ENCODE results near the gene FAM53A. TPM values are rescaled to one million over a fixed set of nuclear protein-coding genes. Genes with fewer than 3 reads are reported as not detected.

The FAM53A gene
- total RNA-seq, 2 experiments from 2014 or later = 1.4 to 1.8 TPM

GRCh38 chr4:1629699-1630083 is 54.4 kb downstream of the FAM53A start:
- no peaks in the 10 kb centered on the region for H3K79me2 ChIP-seq (ENCODE audit: insufficient read depth, low read depth, low read length)
- H3K27ac ChIP-seq (ENCODE audit: low read depth, low read length, poor library complexity, severe bottlenecking) = no peak overlapping the region
- H3K9me3 ChIP-seq (ENCODE audit: low read length) = no peaks in the 10 kb centered on the region
- H3K4me3 ChIP-seq (ENCODE audit: low read depth, low read length, poor library complexity, severe bottlenecking) = no peak overlapping the region
- no peaks in the 10 kb centered on the region for H3K4me1 ChIP-seq (ENCODE audit: insufficient read depth, low read length, poor library complexity, severe bottlenecking)
- H3K4me2 ChIP-seq (ENCODE audit: low read length) = no peak overlapping the region
- H3K36me3 ChIP-seq (ENCODE audit: insufficient read depth, low read length) = no peaks in the 10 kb centered on the region
- no peaks in the 10 kb centered on the region for H4K20me1 ChIP-seq (ENCODE audit: insufficient read depth, low read length)
- POLR2A ChIA-PET = interaction anchor here (0.6 kb wide), 1 partner anchor 183 kb away, joined by 3 read pairs; no protein-coding TSS in a partner anchor
- TF ChIP-seq EZH2phosphoT487 (IDR thresholded peaks at IDR 0.05; ENCODE audit: borderline replicate concordance, low read depth, low read length) (no peak), CTCF (conservative IDR thresholded peaks at IDR 0.05; ENCODE audit: low read length) (no peak)
- intact Hi-C loops (cut with micrococcal nuclease; ENCODE audit: unreplicated experiment) = loop anchor here (5.0 kb wide), 1 partner anchor 272 kb away; no protein-coding TSS in a partner anchor
- BruUV-seq (replicated peaks) = no TSS peak
- DNase-seq (ENCODE audit: low spot score) = no peak
- H3K9me2 ChIP-seq (ENCODE audit: insufficient read depth, low read length) = no peaks in the 10 kb centered on the region
- no peak overlapping the region for H2AFZ ChIP-seq (ENCODE audit: low read length)
- CTCF ChIA-PET (ENCODE audit: unreplicated experiment) = no interaction called here

DNA sequence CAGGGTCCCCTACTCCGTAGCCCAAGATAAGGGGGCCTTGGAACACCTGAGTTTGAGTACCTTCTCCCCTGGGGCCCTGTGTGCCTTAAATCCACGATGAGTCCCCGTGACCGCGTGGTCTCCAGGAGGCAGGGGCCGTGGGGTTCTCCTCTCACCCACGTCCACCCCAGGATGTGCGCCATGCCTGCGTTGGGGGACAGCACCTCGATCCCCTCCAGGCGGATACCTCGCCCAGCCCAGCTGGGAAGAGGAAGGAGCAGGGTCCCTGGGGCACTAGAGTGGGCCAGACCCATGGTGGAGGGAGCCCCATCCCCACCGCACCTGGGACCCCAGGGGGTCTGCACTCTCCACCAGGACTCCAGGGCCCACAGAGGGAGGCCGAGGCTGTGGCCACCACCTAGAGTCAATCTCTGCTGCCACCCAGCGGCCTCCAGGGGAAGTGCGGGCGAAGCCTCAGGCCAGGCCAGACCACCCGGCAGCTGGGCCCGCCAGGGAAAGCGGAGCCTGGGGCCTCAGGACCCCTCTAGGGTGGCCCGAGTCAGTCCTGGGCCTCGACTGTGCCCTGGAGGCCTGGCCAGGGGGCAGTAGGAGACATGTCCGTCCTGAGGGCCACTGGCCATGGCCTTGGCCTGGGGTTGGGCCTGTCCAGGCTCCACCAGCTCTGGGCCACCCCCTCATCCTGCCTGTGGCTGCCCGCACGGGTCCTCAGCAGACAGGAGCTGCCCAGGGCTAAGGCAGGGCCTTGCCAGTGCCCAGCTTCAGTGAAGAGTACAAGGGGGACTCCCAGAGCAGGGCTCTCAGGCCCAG is 55.0 kb downstream of the FAM53A start:
- ChIA-PET CTCF (ENCODE audit: unreplicated experiment) (no interaction called here), POLR2A (interaction anchor here (0.5 kb wide), 1 partner anchor 278 kb away, joined by 4 read pairs; no protein-coding TSS in a partner anchor)
- Histone ChIP-seq H2AFZ (ENCODE audit: low read length) (no peak overlapping the region), H3K79me2 (ENCODE audit: insufficient read depth, low read depth, low read length) (no peaks in the 10 kb centered on the region), H3K4me1 (ENCODE audit: insufficient read depth, low read length, poor library complexity, severe bottlenecking) (no peaks in the 10 kb centered on the region), H3K4me3 (ENCODE audit: low read depth, low read length, poor library complexity, severe bottlenecking) (no peak overlapping the region), H3K27ac (ENCODE audit: low read depth, low read length, poor library complexity, severe bottlenecking) (no peak overlapping the region), H3K4me2 (ENCODE audit: low read length) (no peak overlapping the region), H3K9me3 (ENCODE audit: low read length) (no peaks in the 10 kb centered on the region), H4K20me1 (ENCODE audit: insufficient read depth, low read length) (no peaks in the 10 kb centered on the region), H3K36me3 (ENCODE audit: insufficient read depth, low read length) (no peaks in the 10 kb centered on the region), H3K9me2 (ENCODE audit: insufficient read depth, low read length) (no peaks in the 10 kb centered on the region)
- DNase-seq (ENCODE audit: low spot score) = peak; percentile 57
- no TSS peak for BruUV-seq (replicated peaks)
- intact Hi-C loops (cut with micrococcal nuclease; ENCODE audit: unreplicated experiment) = loop anchor here (5.0 kb wide), 1 partner anchor 272 kb away; no protein-coding TSS in a partner anchor
- TF ChIP-seq EZH2phosphoT487 (IDR thresholded peaks at IDR 0.05; ENCODE audit: borderline replicate concordance, low read depth, low read length) = no peak
- peak; percentile 86 for TF ChIP-seq CTCF (conservative IDR thresholded peaks at IDR 0.05; ENCODE audit: low read length)
